ENCODE data around the gene GAN.

- TF ChIP-seq CTCF (conservative IDR thresholded peaks at IDR 0.05 in 1 of 2, IDR thresholded peaks at IDR 0.05 in 1 of 2; ENCODE audit: low read depth in 1 of 2, low read length in 2 of 2) (no peak), EZH2 (IDR thresholded peaks at IDR 0.05; ENCODE audit: low read length, missing control alignments) (no peak)
Observed at GRCh38 chr16:81307770-81308169, 7.0 kb upstream of the GAN start.

All from fibroblast of lung (primary cell).